Kidney capillary endothelial cell (primary cell): ENCODE measurements around the gene RAB11A.
"Not testable (repeated sequence)": the region's sequence is repeated elsewhere in the genome, so short reads cannot be mapped to it uniquely, and the experiment has no call there.

Experiments used
- DNase-seq: peaks from one replicate; pipeline ENCODE4 v3.0.0-alpha.2; 2018; ENCODE audit warnings: low spot score

RAB11A gene

GRCh38 chr15:65845826-65846519, 23.3 kb upstream of the RAB11A start:
- no peak for DNase-seq

- no peak for DNase-seq
Measured at GRCh38 chr15:65847989-65848388, 21.3 kb upstream of the RAB11A start.

- DNase-seq = no peak
Measured at GRCh38 chr15:65851981-65852380, 17.3 kb upstream of the RAB11A start.

GRCh38 chr15:65856821-65857455, 12.4 kb upstream of the RAB11A start:
- DNase-seq = no peak

- no peak for DNase-seq
Measured at GRCh38 chr15:65857718-65858402, 11.4 kb upstream of the RAB11A start.

GRCh38 chr15:65862682-65863081, 6.6 kb upstream of the RAB11A start:
- DNase-seq = peak; percentile 63

GRCh38 chr15:65863106-65863505, 6.2 kb upstream of the RAB11A start:
- no peak for DNase-seq

GRCh38 chr15:65867244-65867643, 2.0 kb upstream of the RAB11A start:
- no peak for DNase-seq

- not testable (repeated sequence) for DNase-seq
Measured at GRCh38 chr15:65867933-65868332, 1.4 kb upstream of the RAB11A start.

GRCh38 chr15:65868546-65869125, 655 bp upstream of the RAB11A start:
- no peak for DNase-seq

GRCh38 chr15:65869954-65870871, 922 bp downstream of the RAB11A start:
- peak; percentile 52 for DNase-seq

GRCh38 chr15:65870889-65871533, 1.7 kb downstream of the RAB11A start:
- DNase-seq = peak; percentile 53

- not testable (repeated sequence) for DNase-seq
Measured at GRCh38 chr15:65871886-65872285, 2.6 kb downstream of the RAB11A start.

- peak; percentile 14 for DNase-seq
Measured at GRCh38 chr15:65872596-65872995, 3.3 kb downstream of the RAB11A start.

GRCh38 chr15:65873256-65873655, 4.0 kb downstream of the RAB11A start:
- DNase-seq = no peak

- DNase-seq = no peak
Measured at GRCh38 chr15:65875458-65875857, 6.2 kb downstream of the RAB11A start.

- DNase-seq = no peak
Measured at GRCh38 chr15:65877749-65878148, 8.5 kb downstream of the RAB11A start.

- no peak for DNase-seq
Measured at GRCh38 chr15:65881766-65882434, 12.6 kb downstream of the RAB11A start.

GRCh38 chr15:65883571-65883970, 14.3 kb downstream of the RAB11A start:
- no peak for DNase-seq

- no peak for DNase-seq
Measured at GRCh38 chr15:65884511-65884910, 15.2 kb downstream of the RAB11A start.
